Neural cell (in vitro differentiated cells): ENCODE results near the gene TMEM9. TPM values are rescaled to one million over a fixed set of nuclear protein-coding genes. Genes with fewer than 3 reads are reported as not detected.

ENCODE experiments used
- H2AFZ ChIP-seq: fragments of 200-600, 300-800 bp; sonication (generic), shearing (Covaris generic); 2 replicates; pipeline ENCODE4 v1.6.0; 2014; ENCODE audit warnings: low read depth, mild to moderate bottlenecking, antibody characterized with exemption, low read length, moderate library complexity
- H3F3A ChIP-seq: fragments of 200-600 bp; shearing (Covaris generic); 2 replicates; pipeline ENCODE4 v1.6.1; 2016; ENCODE audit warnings: mild to moderate bottlenecking, moderate library complexity, mixed read lengths, antibody characterized with exemption, low read length; ENCODE audit not compliant: insufficient read depth, poor library complexity, severe bottlenecking
- H3K27ac ChIP-seq: fragments of 200-600, 300-800 bp; sonication (generic), shearing (Covaris generic); 2 replicates; pipeline ENCODE4 v1.5.1; 2014; ENCODE audit warnings: mild to moderate bottlenecking, low read length, moderate library complexity
- H3K27me3 ChIP-seq: fragments of 300-800, 200-600 bp; sonication (generic), shearing (Covaris generic); 2 replicates; pipeline ENCODE4 v1.6.0; 2014; ENCODE audit warnings: mild to moderate bottlenecking, low read depth, low read length, moderate library complexity; ENCODE audit not compliant: insufficient read depth
- H3K36me3 ChIP-seq: fragments of 300-800, 200-600 bp; sonication (generic), shearing (Covaris generic); 2 replicates; pipeline ENCODE4 v1.5.1; 2014; ENCODE audit warnings: mild to moderate bottlenecking, antibody characterized with exemption, low read length, moderate library complexity; ENCODE audit not compliant: insufficient read depth
- H3K4me2 ChIP-seq: fragments of 300-800, 200-600 bp; sonication (generic), shearing (Covaris generic); 2 replicates; pipeline ENCODE4 v1.6.0; 2014; ENCODE audit warnings: mild to moderate bottlenecking, low read length
- H3K4me3 ChIP-seq: fragments of 300-800, 200-600 bp; sonication (generic), shearing (Covaris generic); 2 replicates; pipeline ENCODE4 v1.5.1; 2014; ENCODE audit warnings: mild to moderate bottlenecking, low read length, moderate library complexity
- H3K79me2 ChIP-seq: fragments of 200-600 bp; shearing (Covaris generic); replicated peaks from 2 replicates; pipeline ENCODE4 v1.6.0; 2014; ENCODE audit warnings: mild to moderate bottlenecking, low read length, moderate library complexity; ENCODE audit not compliant: insufficient read depth
- H3K9ac ChIP-seq: fragments of 300-800, 200-600 bp; sonication (generic), shearing (Covaris generic); 2 replicates; pipeline ENCODE4 v1.6.1; 2016; ENCODE audit warnings: mild to moderate bottlenecking, low read length, mixed read lengths
- H3K9me2 ChIP-seq: fragments of 200-600 bp; shearing (Covaris generic); 2 replicates; pipeline ENCODE4 v1.6.1; 2016; ENCODE audit warnings: mild to moderate bottlenecking, low read length, mixed read lengths; ENCODE audit not compliant: insufficient read depth
- H3K9me3 ChIP-seq: fragments of 200-600, 300-800 bp; sonication (generic), shearing (Covaris generic); 2 replicates; pipeline ENCODE4 v1.6.1; 2016; ENCODE audit warnings: mild to moderate bottlenecking, mixed run types, low read length, moderate library complexity, mixed read lengths
- H4K20me1 ChIP-seq: fragments of 200-600 bp; shearing (Covaris generic); 2 replicates; pipeline ENCODE4 v1.6.1; 2016; ENCODE audit warnings: mild to moderate bottlenecking, mixed run types; ENCODE audit not compliant: insufficient read depth
- EP300 ChIP-seq: fragments of 450-650 bp; conservative IDR thresholded peaks from 2 replicates; pipeline ENCODE4 v1.6.1; 2014; ENCODE audit warnings: antibody characterized with exemption, mild to moderate bottlenecking, moderate library complexity; ENCODE audit not compliant: poor library complexity, severe bottlenecking
- EZH2 ChIP-seq: fragments of 200-600, 300-800 bp; shearing (Covaris generic), sonication (generic); IDR thresholded peaks from 2 replicates; pipeline ENCODE4 v1.6.1; 2014; ENCODE audit warnings: antibody characterized with exemption, low read length, borderline replicate concordance, mild to moderate bottlenecking; ENCODE audit not compliant: insufficient read depth, poor library complexity, severe bottlenecking
- MXI1 ChIP-seq: fragments of 450-650 bp; conservative IDR thresholded peaks from 2 replicates; pipeline ENCODE4 v1.6.1; 2014; ENCODE audit warnings: antibody characterized with exemption, mild to moderate bottlenecking; ENCODE audit not compliant: poor library complexity, severe bottlenecking
- POLR2AphosphoS5 ChIP-seq: IDR thresholded peaks from 2 replicates; pipeline ENCODE4 v1.6.1; 2012
- RAD21 ChIP-seq: fragments of 450-650 bp; conservative IDR thresholded peaks from 2 replicates; pipeline ENCODE4 v1.6.1; 2014; ENCODE audit warnings: antibody characterized with exemption, mild to moderate bottlenecking, moderate library complexity
- SMC3 ChIP-seq: fragments of 450-650 bp; conservative IDR thresholded peaks from 2 replicates; pipeline ENCODE4 v1.6.1; 2014; ENCODE audit warnings: antibody characterized with exemption, mild to moderate bottlenecking, moderate library complexity; ENCODE audit not compliant: poor library complexity
- TAF1 ChIP-seq: IDR thresholded peaks from 2 replicates; pipeline ENCODE4 v1.6.1; 2012; ENCODE audit warnings: low read depth
- polyA plus RNA-seq: library from polyadenylated mRNA; depleted of rRNA; stranded (reverse); fragments of >200 nt; gene quantifications from 2 replicates; pipeline ENCODE4 v1.2.3, GENCODE V29; 2014
- TF ChIP-seq, protein P1 (sequence below): fragments of 450-650 bp; IDR thresholded peaks from 2 replicates; pipeline ENCODE4 v1.5.1; 2014; ENCODE audit warnings: antibody characterized with exemption, mild to moderate bottlenecking, moderate library complexity; ENCODE audit not compliant: poor library complexity, severe bottlenecking
- TF ChIP-seq, protein P2 (sequence below): IDR thresholded peaks from 2 replicates; pipeline ENCODE4 v1.6.1; 2012; ENCODE audit warnings: borderline replicate concordance

TMEM9 gene
- polyA plus RNA-seq, 1 donor from 2014 or later = 182 TPM

DNA sequence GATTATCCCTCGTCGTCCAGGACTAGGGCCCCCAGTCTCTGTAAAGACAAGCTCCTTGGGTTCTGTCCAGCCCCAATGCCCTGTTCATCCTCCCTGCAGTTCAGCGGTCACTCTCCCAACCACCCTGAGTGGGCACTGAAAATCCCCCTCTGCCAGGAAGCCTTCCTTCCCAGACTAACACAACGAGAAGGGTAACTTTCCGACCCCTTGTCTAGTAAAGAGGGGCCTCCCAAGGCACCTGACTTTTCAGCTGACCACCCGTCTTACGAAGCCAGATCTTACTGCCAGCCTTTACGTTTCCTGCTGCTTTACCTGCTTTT lies 13.4 kb downstream of the TMEM9 start:
- H3K9ac ChIP-seq = no peak overlapping the region
- H3K9me3 ChIP-seq = no peaks in the 10 kb centered on the region
- H3K79me2 ChIP-seq = no peaks in the 10 kb centered on the region
- no peak overlapping the region for H3K27ac ChIP-seq
- no peaks in the 10 kb centered on the region for H3F3A ChIP-seq
- H3K4me3 ChIP-seq = no peak overlapping the region
- no peaks in the 10 kb centered on the region for H4K20me1 ChIP-seq
- no peaks in the 10 kb centered on the region for H3K36me3 ChIP-seq
- TF ChIP-seq MXI1 (no peak), RAD21 (no peak), EP300 (no peak), POLR2AphosphoS5 (no peak), TAF1 (no peak), EZH2 (no peak), SMC3 (no peak)
- TF ChIP-seq, protein P1, sequence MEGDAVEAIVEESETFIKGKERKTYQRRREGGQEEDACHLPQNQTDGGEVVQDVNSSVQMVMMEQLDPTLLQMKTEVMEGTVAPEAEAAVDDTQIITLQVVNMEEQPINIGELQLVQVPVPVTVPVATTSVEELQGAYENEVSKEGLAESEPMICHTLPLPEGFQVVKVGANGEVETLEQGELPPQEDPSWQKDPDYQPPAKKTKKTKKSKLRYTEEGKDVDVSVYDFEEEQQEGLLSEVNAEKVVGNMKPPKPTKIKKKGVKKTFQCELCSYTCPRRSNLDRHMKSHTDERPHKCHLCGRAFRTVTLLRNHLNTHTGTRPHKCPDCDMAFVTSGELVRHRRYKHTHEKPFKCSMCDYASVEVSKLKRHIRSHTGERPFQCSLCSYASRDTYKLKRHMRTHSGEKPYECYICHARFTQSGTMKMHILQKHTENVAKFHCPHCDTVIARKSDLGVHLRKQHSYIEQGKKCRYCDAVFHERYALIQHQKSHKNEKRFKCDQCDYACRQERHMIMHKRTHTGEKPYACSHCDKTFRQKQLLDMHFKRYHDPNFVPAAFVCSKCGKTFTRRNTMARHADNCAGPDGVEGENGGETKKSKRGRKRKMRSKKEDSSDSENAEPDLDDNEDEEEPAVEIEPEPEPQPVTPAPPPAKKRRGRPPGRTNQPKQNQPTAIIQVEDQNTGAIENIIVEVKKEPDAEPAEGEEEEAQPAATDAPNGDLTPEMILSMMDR = no peak
- TF ChIP-seq, protein P2, sequence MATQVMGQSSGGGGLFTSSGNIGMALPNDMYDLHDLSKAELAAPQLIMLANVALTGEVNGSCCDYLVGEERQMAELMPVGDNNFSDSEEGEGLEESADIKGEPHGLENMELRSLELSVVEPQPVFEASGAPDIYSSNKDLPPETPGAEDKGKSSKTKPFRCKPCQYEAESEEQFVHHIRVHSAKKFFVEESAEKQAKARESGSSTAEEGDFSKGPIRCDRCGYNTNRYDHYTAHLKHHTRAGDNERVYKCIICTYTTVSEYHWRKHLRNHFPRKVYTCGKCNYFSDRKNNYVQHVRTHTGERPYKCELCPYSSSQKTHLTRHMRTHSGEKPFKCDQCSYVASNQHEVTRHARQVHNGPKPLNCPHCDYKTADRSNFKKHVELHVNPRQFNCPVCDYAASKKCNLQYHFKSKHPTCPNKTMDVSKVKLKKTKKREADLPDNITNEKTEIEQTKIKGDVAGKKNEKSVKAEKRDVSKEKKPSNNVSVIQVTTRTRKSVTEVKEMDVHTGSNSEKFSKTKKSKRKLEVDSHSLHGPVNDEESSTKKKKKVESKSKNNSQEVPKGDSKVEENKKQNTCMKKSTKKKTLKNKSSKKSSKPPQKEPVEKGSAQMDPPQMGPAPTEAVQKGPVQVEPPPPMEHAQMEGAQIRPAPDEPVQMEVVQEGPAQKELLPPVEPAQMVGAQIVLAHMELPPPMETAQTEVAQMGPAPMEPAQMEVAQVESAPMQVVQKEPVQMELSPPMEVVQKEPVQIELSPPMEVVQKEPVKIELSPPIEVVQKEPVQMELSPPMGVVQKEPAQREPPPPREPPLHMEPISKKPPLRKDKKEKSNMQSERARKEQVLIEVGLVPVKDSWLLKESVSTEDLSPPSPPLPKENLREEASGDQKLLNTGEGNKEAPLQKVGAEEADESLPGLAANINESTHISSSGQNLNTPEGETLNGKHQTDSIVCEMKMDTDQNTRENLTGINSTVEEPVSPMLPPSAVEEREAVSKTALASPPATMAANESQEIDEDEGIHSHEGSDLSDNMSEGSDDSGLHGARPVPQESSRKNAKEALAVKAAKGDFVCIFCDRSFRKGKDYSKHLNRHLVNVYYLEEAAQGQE = no peak
- H3K9me2 ChIP-seq = no peaks in the 10 kb centered on the region
- no peak overlapping the region for H2AFZ ChIP-seq
- no peaks in the 10 kb centered on the region for H3K27me3 ChIP-seq
- H3K4me2 ChIP-seq = no peak overlapping the region

DNA sequence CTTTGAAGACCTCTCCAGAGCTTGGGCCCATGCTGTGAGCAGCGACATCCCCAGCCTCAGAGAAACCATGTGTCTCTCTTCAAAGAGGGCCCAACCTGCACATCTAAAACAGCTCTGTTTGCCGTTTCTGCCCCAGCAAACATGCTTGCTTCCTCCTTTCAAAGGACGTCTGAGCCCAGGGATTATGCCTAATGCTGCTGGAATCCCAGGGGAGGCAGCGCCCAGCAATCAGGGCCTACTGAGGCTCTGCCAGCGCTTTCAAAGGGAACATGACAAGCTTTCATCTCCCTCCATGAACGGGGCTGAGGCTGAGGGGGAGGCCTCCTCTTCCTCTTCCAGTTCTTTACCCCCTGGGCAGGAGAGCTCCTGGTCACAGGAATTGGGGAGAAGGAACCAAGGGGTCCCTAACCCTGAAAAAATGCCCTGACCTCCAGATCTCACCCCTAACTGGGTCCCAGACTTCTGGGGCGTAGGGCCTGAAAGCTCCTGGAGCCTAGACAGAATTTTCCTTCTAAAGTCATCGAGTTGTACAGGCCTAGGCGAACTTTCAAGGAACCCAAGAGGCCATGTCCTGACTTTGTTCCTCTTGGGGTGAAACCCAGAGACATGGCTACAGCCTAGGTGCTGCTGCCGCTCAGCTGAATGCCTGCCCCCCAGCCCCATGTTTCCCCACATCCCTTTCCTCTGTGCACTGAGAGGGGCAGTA lies 13.9 kb downstream of the TMEM9 start:
- H3K79me2 ChIP-seq = no peaks in the 10 kb centered on the region
- H3K9ac ChIP-seq = no peak overlapping the region
- no peak overlapping the region for H3K27ac ChIP-seq
- TF ChIP-seq RAD21 (no peak), POLR2AphosphoS5 (no peak), TAF1 (no peak), SMC3 (no peak), MXI1 (no peak), EZH2 (no peak), EP300 (no peak)
- TF ChIP-seq, protein P2 = no peak
- TF ChIP-seq, protein P1 = no peak
- H3K4me2 ChIP-seq = no peak overlapping the region
- no peaks in the 10 kb centered on the region for H3K27me3 ChIP-seq
- H3K9me3 ChIP-seq = no peaks in the 10 kb centered on the region
- H3K9me2 ChIP-seq = no peaks in the 10 kb centered on the region
- H2AFZ ChIP-seq = no peak overlapping the region
- H3F3A ChIP-seq = no peaks in the 10 kb centered on the region
- no peaks in the 10 kb centered on the region for H4K20me1 ChIP-seq
- no peaks in the 10 kb centered on the region for H3K36me3 ChIP-seq
- no peak overlapping the region for H3K4me3 ChIP-seq
